GM12878 (cell line): ENCODE data around the gene KRTAP5-4. TPM values are rescaled to one million over a fixed set of nuclear protein-coding genes. Genes with fewer than 3 reads are reported as not detected.

ENCODE experiments used
- ATAC-seq: fragments of 200-7000 bp; cut with Tn5 transposase; 3 replicates; pipeline ENCODE4 v1.9.1; 2020; ENCODE audit warnings: mild to moderate bottlenecking, moderate library complexity
- BruUV-seq: library from RNA; stranded (reverse); fragments of 400-500 nt; replicated peaks from 2 replicates; lab custom pipeline; 2021; lab: Mats Ljungman, UMichigan
- CTCF ChIA-PET: fragments of 300-600 bp; sonication (Branson Sonifier 250); formaldehyde crosslinking; extraction: SDS; loops from one replicate; lab custom pipeline; 2021; ENCODE audit warnings: inconsistent platforms; lab: Yijun Ruan, JAX
- POLR2A ChIA-PET: fragments of 350-600 bp; formaldehyde crosslinking; extraction: SDS; loops from one replicate; lab custom pipeline; 2021; ENCODE audit warnings: inconsistent platforms; lab: Charles Lee
- RAD21 ChIA-PET: fragments of 300-600 bp; sonication (Branson Sonifier 250); formaldehyde crosslinking; loops from one replicate; lab custom pipeline; 2023; ENCODE audit warnings: antibody characterized with exemption; ENCODE audit not compliant: unreplicated experiment; lab: Charles Lee
- SMC1A ChIA-PET: fragments of 300-600 bp; sonication (Branson Sonifier 250); formaldehyde crosslinking; loops from one replicate; lab custom pipeline; 2023; ENCODE audit not compliant: unreplicated experiment, uncharacterized antibody; lab: Charles Lee
- DNase-seq: peaks from one replicate; pipeline ENCODE4 v3.0.0-alpha.2; 2011; ENCODE audit warnings: low read depth, low spot score
- FAIRE-seq: peaks from 3 replicates; lab custom pipeline; 2011; peaks lifted over from hg19 to GRCh38; lab: Jason Lieb, UNC
- H2AFZ ChIP-seq: 2 replicates; pipeline ENCODE4 v1.6.0; 2011; ENCODE audit warnings: low read depth, low read length, control low read depth; ENCODE audit not compliant: control insufficient read depth
- H3K27ac ChIP-seq: 2 replicates; pipeline ENCODE4 v1.5.1; 2011; ENCODE audit warnings: control low read depth; ENCODE audit not compliant: control insufficient read depth, insufficient read depth
- H3K27me3 ChIP-seq, 2 experiments: replicated peaks in 1 of 2; 2 replicates each; pipeline versions ENCODE4 v1.6.0 to v1.6.1; 2011; ENCODE audit warnings: low read length in 1 of 2; ENCODE audit not compliant: control insufficient read depth in 2 of 2, insufficient read depth in 2 of 2
- H3K36me3 ChIP-seq, 2 experiments: 2 replicates each; pipeline ENCODE4 v1.5.1; 2011; ENCODE audit warnings: low read length in 1 of 2; ENCODE audit not compliant: control insufficient read depth in 2 of 2, insufficient read depth in 2 of 2
- H3K4me1 ChIP-seq: 2 replicates; pipeline ENCODE4 v1.6.1; 2011; ENCODE audit warnings: mild to moderate bottlenecking, low read length, moderate library complexity, mixed read lengths; ENCODE audit not compliant: control insufficient read depth, insufficient read depth
- H3K4me2 ChIP-seq: 2 replicates; pipeline ENCODE4 v1.6.0; 2011; ENCODE audit warnings: control low read depth; ENCODE audit not compliant: control insufficient read depth, insufficient read depth
- H3K4me3 ChIP-seq: fragments of 200-600 bp; sonication (generic); 2 replicates; pipeline ENCODE4 v1.5.1; 2016
- H3K79me2 ChIP-seq: 2 replicates; pipeline ENCODE4 v1.6.0; 2011; ENCODE audit warnings: low read length; ENCODE audit not compliant: control insufficient read depth, insufficient read depth
- H3K9ac ChIP-seq: 2 replicates; pipeline ENCODE4 v1.8.0; 2011; ENCODE audit warnings: low read length, control low read depth, mixed read lengths; ENCODE audit not compliant: control insufficient read depth, insufficient read depth
- H3K9me3 ChIP-seq: replicated peaks from 3 replicates; pipeline ENCODE4 v1.5.1; 2011; ENCODE audit warnings: mild to moderate bottlenecking, low read length; ENCODE audit not compliant: control insufficient read depth, insufficient read depth
- H4K20me1 ChIP-seq: 2 replicates; pipeline ENCODE4 v1.6.0; 2011; ENCODE audit not compliant: control insufficient read depth, insufficient read depth
- ASH2L ChIP-seq: fragments of 300-600, 200-600 bp; sonication (generic); IDR thresholded peaks from 2 replicates; pipeline ENCODE4 v1.6.1; 2017; ENCODE audit warnings: low read depth, mild to moderate bottlenecking, borderline replicate concordance
- ATF7 ChIP-seq: fragments of 450-650 bp; IDR thresholded peaks from 2 replicates; pipeline ENCODE4 v1.6.1; 2016; ENCODE audit warnings: low read depth, mild to moderate bottlenecking
- BCL11A ChIP-seq: IDR thresholded peaks from 2 replicates; pipeline ENCODE4 v1.6.1; 2011; ENCODE audit warnings: low read depth, low read length
- BRCA1 ChIP-seq: IDR thresholded peaks from 2 replicates; pipeline ENCODE4 v1.6.1; 2011; ENCODE audit warnings: low read depth, low read length, improper control_type of control experiment
- CBX3 ChIP-seq: fragments of 200-600 bp; sonication (generic); IDR thresholded peaks from 2 replicates; pipeline ENCODE4 v1.6.1; 2016; ENCODE audit warnings: low read depth, borderline replicate concordance
- IKZF1 ChIP-seq: fragments of 450-650 bp; conservative IDR thresholded peaks from 2 replicates; pipeline ENCODE4 v1.6.1; 2017; ENCODE audit warnings: antibody characterized with exemption, mild to moderate bottlenecking
- NFIC ChIP-seq: IDR thresholded peaks from 2 replicates; pipeline ENCODE4 v1.6.1; 2012; ENCODE audit warnings: low read depth, mild to moderate bottlenecking, inconsistent platforms, low read length, moderate library complexity
- RAD21 ChIP-seq: IDR thresholded peaks from 2 replicates; pipeline ENCODE4 v1.6.1; 2011; ENCODE audit warnings: mild to moderate bottlenecking, low read depth, low read length, moderate library complexity; ENCODE audit not compliant: insufficient read depth
- RBBP5 ChIP-seq: fragments of 200-600 bp; sonication (generic); conservative IDR thresholded peaks from 2 replicates; pipeline ENCODE4 v1.6.1; 2016
- SIN3A ChIP-seq: IDR thresholded peaks from 2 replicates; pipeline ENCODE4 v1.6.1; 2012; ENCODE audit warnings: low read depth, low read length, improper control_type of control experiment
- SMC3 ChIP-seq: IDR thresholded peaks from 2 replicates; pipeline ENCODE4 v1.6.1; 2011; ENCODE audit warnings: low read length, improper control_type of control experiment, borderline replicate concordance
- ZNF217 ChIP-seq: fragments of 450-650 bp; IDR thresholded peaks from 2 replicates; pipeline ENCODE4 v1.6.1; 2017; ENCODE audit warnings: antibody characterized with exemption, mild to moderate bottlenecking
- WGBS: methylation state at CpG from one replicate; pipeline ENCODE4 v1.1.6; 2016; ENCODE audit warnings: low lambda C conversion rate; ENCODE audit not compliant: insufficient replicate concordance, insufficient coverage; ENCODE audit errors: missing lambda C conversion rate; 5-methylcytosine and 5-hydroxymethylcytosine counted together
- in situ Hi-C: fragments of 300-500 bp; cut with MboI; formaldehyde crosslinking; loops from 9 replicates; pipeline ENCODE4 v1.14.3; 2018; ENCODE audit warnings: mixed read lengths
- intact Hi-C: fragments of 100-400 bp; cut with micrococcal nuclease; formaldehyde crosslinking; loops from one replicate; pipeline ENCODE4 v1.14.2; 2022; ENCODE audit not compliant: unreplicated experiment
- polyA plus RNA-seq, 11 experiments: library from polyadenylated mRNA; depleted of rRNA in 4 of 11; unstranded in 6 of 11; stranded (reverse) in 5 of 11; fragments of >200 nt; fragmentation: Nextera tagmentation in 4 of 11; fragmentation: Illumina TruSeq in 1 of 11; extraction: Ambion mirVana in 4 of 11; extraction: Trizol in 1 of 11; gene quantifications; 1 replicate in 1 of 11; 2 replicates in 10 of 11; pipeline versions ENCODE4 v1.2.1 to v1.2.3, GENCODE V29; 2011 to 2016; ENCODE audit warnings: inconsistent platforms in 2 of 11, missing spikeins in 2 of 11, low read depth in 1 of 11
- total RNA-seq, 4 experiments: library from RNA; depleted of rRNA in 3 of 4; stranded (reverse); fragments of >200 nt in 3 of 4; fragmentation: Illumina TruSeq in 1 of 4; extraction: Trizol in 1 of 4; gene quantifications; 2 replicates each; pipeline versions ENCODE4 v1.2.1 to v1.2.3, GENCODE V29; 2013 to 2021
- TF ChIP-seq, protein P1 (sequence below): IDR thresholded peaks from 2 replicates; pipeline ENCODE4 v1.6.1; 2011; ENCODE audit warnings: low read depth, low read length, improper control_type of control experiment, borderline replicate concordance
- TF ChIP-seq, protein P2 (sequence below): IDR thresholded peaks from 2 replicates; pipeline ENCODE4 v1.6.1; 2011; ENCODE audit warnings: mild to moderate bottlenecking, low read depth, low read length, moderate library complexity; ENCODE audit not compliant: insufficient replicate concordance
- TF ChIP-seq, protein P3 (sequence below): fragments of 150-350 bp; IDR thresholded peaks from 2 replicates; pipeline ENCODE4 v1.6.1; 2016; ENCODE audit warnings: low read depth, low read length
- TF ChIP-seq, protein P4 (sequence below): IDR thresholded peaks from 2 replicates; pipeline ENCODE4 v1.6.1; 2012; ENCODE audit warnings: mild to moderate bottlenecking, low read depth, low read length

KRTAP5-4 gene
- total and polyA plus RNA-seq, 10 of the 15 experiments (the other 5 are each of a cell fraction or from before 2014, with no cell fraction given): not detected

DNA sequence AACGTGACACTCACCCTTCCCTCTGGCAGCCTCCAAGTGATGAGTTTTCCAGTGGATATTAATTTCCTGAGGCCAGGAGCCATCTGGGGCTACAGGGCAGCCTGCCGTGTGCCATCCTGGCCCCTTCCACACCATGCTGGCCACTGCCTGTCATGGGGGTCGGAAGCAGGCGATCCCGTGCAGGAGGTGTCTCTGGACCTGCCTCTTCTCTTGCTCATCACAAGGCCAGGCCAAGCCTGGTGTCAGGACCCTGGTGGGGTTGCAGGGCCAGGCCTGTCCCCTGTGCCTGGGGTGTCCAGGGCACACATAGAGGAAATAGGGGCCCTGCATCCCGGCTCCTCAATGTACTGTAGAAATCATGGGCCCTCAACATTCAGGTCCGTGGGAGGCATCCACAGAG lies 17.2 kb downstream of the KRTAP5-4 start:
- intact Hi-C loops: no loop called here
- no peak overlapping the region for H3K27ac ChIP-seq
- SMC1A ChIA-PET: no interaction called here
- H4K20me1 ChIP-seq: no peaks in the 10 kb centered on the region
- RAD21 ChIA-PET: no interaction called here
- POLR2A ChIA-PET: no interaction called here
- no peak overlapping the region for H3K4me3 ChIP-seq
- DNase-seq (no peak), ATAC-seq (no peak), FAIRE-seq (no peak)
- no peaks in the 10 kb centered on the region; the same call in 2 of the 3 replicates for H3K9me3 ChIP-seq
- in situ Hi-C loops: no loop called here
- no peak overlapping the region for H3K4me2 ChIP-seq
- H3K9ac ChIP-seq: no peak overlapping the region
- 75% methylated on average over 7 of the region's 7 CpGs for WGBS
- H3K4me1 ChIP-seq: peaks cover 5% of the 10 kb centered on the region
- no peak overlapping the region for H2AFZ ChIP-seq
- H3K79me2 ChIP-seq: no peaks in the 10 kb centered on the region
- CTCF ChIA-PET: interaction anchor here (1.0 to 1.5 kb wide), 2 partner anchors 10 to 30 kb away, joined by 3 to 4 read pairs; no protein-coding TSS in a partner anchor
- peaks cover 0 to 1% of the 10 kb centered on the region in 2 experiments; a peak in 2 of 4 replicates for H3K27me3 ChIP-seq
- BruUV-seq: no TSS peak
- H3K36me3 ChIP-seq: no peaks in the 10 kb centered on the region
- TF ChIP-seq SMC3 (no peak), ZNF217 (no peak), BCL11A (no peak), NFIC (no peak), BRCA1 (no peak), IKZF1 (no peak), RBBP5 (no peak), CBX3 (no peak), SIN3A (no peak), RAD21 (no peak), ATF7 (no peak), ASH2L (no peak)
- TF ChIP-seq, protein P1, sequence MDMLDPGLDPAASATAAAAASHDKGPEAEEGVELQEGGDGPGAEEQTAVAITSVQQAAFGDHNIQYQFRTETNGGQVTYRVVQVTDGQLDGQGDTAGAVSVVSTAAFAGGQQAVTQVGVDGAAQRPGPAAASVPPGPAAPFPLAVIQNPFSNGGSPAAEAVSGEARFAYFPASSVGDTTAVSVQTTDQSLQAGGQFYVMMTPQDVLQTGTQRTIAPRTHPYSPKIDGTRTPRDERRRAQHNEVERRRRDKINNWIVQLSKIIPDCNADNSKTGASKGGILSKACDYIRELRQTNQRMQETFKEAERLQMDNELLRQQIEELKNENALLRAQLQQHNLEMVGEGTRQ: no peak
- TF ChIP-seq, protein P2, sequence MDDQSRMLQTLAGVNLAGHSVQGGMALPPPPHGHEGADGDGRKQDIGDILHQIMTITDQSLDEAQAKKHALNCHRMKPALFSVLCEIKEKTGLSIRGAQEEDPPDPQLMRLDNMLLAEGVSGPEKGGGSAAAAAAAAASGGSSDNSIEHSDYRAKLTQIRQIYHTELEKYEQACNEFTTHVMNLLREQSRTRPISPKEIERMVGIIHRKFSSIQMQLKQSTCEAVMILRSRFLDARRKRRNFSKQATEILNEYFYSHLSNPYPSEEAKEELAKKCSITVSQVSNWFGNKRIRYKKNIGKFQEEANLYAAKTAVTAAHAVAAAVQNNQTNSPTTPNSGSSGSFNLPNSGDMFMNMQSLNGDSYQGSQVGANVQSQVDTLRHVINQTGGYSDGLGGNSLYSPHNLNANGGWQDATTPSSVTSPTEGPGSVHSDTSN: no peak
- TF ChIP-seq, protein P3, sequence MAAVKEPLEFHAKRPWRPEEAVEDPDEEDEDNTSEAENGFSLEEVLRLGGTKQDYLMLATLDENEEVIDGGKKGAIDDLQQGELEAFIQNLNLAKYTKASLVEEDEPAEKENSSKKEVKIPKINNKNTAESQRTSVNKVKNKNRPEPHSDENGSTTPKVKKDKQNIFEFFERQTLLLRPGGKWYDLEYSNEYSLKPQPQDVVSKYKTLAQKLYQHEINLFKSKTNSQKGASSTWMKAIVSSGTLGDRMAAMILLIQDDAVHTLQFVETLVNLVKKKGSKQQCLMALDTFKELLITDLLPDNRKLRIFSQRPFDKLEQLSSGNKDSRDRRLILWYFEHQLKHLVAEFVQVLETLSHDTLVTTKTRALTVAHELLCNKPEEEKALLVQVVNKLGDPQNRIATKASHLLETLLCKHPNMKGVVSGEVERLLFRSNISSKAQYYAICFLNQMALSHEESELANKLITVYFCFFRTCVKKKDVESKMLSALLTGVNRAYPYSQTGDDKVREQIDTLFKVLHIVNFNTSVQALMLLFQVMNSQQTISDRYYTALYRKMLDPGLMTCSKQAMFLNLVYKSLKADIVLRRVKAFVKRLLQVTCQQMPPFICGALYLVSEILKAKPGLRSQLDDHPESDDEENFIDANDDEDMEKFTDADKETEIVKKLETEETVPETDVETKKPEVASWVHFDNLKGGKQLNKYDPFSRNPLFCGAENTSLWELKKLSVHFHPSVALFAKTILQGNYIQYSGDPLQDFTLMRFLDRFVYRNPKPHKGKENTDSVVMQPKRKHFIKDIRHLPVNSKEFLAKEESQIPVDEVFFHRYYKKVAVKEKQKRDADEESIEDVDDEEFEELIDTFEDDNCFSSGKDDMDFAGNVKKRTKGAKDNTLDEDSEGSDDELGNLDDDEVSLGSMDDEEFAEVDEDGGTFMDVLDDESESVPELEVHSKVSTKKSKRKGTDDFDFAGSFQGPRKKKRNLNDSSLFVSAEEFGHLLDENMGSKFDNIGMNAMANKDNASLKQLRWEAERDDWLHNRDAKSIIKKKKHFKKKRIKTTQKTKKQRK: no peak
- TF ChIP-seq, protein P4, sequence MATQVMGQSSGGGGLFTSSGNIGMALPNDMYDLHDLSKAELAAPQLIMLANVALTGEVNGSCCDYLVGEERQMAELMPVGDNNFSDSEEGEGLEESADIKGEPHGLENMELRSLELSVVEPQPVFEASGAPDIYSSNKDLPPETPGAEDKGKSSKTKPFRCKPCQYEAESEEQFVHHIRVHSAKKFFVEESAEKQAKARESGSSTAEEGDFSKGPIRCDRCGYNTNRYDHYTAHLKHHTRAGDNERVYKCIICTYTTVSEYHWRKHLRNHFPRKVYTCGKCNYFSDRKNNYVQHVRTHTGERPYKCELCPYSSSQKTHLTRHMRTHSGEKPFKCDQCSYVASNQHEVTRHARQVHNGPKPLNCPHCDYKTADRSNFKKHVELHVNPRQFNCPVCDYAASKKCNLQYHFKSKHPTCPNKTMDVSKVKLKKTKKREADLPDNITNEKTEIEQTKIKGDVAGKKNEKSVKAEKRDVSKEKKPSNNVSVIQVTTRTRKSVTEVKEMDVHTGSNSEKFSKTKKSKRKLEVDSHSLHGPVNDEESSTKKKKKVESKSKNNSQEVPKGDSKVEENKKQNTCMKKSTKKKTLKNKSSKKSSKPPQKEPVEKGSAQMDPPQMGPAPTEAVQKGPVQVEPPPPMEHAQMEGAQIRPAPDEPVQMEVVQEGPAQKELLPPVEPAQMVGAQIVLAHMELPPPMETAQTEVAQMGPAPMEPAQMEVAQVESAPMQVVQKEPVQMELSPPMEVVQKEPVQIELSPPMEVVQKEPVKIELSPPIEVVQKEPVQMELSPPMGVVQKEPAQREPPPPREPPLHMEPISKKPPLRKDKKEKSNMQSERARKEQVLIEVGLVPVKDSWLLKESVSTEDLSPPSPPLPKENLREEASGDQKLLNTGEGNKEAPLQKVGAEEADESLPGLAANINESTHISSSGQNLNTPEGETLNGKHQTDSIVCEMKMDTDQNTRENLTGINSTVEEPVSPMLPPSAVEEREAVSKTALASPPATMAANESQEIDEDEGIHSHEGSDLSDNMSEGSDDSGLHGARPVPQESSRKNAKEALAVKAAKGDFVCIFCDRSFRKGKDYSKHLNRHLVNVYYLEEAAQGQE: no peak
